SK-N-MC (cell line): ENCODE results near the gene SLC26A1.

Experiments
- EZH2 ChIP-seq: fragments of 200-600 bp; sonication (generic); IDR thresholded peaks from one replicate; pipeline ENCODE4 v1.6.1; 2017; ENCODE audit warnings: antibody characterized with exemption
- POLR2AphosphoS5 ChIP-seq: IDR thresholded peaks from 2 replicates; pipeline ENCODE4 v1.6.1; 2012; ENCODE audit warnings: mild to moderate bottlenecking, low read depth, low read length, borderline replicate concordance

- no peak for TF ChIP-seq EZH2
- no peak for TF ChIP-seq POLR2AphosphoS5
Measured at GRCh38 chr4:993111-994029, at the start of gene SLC26A1.
